COLO668 (cell line): ENCODE data around the gene WDR82.

ENCODE experiments used
- DNase-seq: peaks from one replicate; lab custom pipeline; 2025; ENCODE audit not compliant: unreplicated experiment; lab: John Stamatoyannopoulos, UW

The WDR82 gene

DNA sequence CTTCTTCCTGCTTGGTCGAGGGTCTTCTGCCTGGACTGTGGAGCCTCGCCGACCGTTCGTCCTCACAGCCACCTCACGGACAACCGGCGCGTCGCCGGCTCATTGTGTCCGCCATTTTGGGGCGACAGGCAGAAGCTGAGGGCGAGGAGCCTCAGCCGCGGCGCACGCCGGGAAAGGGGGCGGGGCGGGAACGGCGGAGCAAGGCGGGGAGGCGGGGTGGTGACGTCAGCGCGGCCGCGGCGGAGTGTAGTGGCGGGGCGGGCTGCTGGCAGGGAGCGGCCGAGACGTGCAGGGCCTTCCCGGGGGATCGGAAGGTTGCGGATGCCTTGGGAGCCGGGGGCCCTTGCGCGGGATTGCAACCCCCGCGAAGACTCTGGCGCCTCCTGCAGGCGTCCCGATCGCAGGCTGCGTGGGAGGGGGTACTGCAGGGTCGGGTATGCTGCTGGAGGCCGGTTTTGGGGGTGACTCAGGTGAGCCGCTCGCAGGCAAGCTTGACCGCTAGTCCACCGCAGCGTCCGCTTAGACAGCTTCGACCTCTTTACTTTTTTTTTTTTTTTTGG, at the start of gene WDR82:
Gene WDR82 (minus strand): TSS at position 140 of the 560 bp plus-strand sequence. CDS start 288 bp downstream, outside the sequence.
- peak; percentile 94 for DNase-seq

- no peak for DNase-seq
Measured at GRCh38 chr3:52327486-52328290, 49.2 kb upstream of the WDR82 start.

DNA sequence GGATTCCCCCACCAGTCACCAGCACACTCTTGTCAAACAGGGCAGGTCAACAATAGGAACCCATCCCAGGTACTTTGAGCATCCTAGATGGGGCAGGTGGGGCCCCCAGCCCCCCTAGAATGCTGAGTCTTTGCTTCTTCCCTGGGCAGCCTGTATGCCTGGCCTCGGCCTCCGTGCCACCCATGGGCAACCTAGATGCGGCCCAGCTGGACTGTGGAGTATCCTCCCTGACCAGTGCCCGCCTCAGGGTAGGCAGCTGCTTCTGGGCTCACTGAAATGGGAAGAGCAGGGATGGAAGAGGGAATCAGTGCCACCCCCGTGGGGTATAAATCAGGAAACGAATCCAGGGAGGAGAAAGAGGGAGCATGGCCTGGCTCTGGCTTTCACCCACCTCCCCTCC, 48.5 kb upstream of the WDR82 start:
- DNase-seq = no peak

DNA sequence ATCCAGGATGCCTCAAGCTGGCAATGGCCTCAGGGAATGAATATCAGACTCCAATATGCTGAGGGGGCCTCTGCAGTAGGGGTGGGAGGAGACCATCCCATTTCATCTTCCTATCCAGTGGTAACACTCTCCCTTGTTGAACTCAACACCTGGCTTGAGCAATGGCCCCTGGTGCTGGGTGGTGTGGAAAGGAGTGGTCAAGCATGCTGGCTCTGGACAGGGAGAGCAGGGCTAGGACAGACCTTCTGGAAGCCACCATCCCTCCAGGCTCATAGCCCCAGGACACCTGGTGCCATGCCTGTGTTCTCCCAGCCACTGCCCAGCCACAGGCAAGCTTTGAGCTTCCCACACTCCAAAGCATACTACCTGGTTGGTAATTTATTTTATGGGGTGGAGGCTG, 47.2 kb upstream of the WDR82 start:
- no peak for DNase-seq

DNA sequence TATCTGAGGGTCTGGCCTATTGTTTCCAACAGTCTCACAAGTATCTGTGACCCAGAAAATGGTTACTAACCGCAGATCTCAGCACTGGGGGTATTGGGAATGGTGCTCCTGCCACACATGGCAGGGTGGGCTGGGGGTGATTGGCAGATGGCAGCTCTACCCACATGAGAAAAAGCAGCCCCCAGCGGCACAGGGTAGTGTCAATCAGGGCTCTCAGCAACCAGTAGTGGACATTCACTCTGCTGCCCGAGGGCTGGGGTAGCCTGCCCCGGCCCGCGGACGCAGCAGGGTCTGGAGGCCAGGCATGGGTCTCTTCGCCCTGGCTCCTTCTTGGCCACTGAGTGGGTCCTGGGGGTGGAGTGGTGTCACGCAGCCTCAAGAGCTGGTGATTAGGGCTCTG, 46.2 kb upstream of the WDR82 start:
- no peak for DNase-seq

GRCh38 chr3:52323526-52324295, 45.3 kb upstream of the WDR82 start:
- no peak for DNase-seq

DNA sequence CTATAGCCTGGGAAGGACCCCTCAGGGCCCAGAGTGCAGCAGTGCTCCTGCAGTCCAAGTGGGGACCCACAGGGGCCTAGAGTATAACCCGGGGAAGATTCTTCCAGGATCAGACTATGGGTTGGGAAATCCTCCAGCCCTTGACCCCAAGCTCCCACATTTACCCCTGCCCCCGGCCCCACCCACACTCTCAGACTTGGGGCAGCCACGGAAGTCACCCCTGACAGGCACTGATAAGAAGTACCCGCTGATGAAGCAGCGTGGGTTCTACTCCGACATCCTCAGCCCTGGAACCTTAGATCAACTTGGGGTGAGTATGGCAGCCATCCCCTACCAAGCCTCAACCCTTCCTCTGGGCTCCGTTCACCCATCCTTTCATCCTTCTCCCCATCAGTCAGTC, 44.0 kb upstream of the WDR82 start:
- no peak for DNase-seq

DNA sequence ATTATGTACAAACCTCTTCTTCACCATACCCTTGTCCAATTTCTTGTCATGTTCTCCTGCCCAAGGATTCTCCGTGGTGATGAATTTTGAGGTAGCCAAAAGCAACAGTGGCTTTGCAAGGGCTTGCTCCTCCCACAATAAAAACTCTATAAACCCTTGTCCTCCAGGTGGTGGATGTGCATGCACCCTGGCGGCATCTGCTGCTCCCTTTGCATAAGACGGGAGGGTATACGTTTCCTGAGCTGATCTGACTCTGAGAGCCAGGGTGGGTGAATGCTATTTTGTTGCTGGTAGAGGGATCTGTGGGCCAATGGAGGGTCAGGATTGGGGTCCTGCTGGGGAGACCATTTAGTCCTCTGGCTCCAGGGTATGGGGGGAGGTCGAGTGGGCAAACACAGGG, 43.0 kb upstream of the WDR82 start:
- no peak for DNase-seq

GRCh38 chr3:52319921-52320595, 41.6 kb upstream of the WDR82 start:
- DNase-seq = no peak

DNA sequence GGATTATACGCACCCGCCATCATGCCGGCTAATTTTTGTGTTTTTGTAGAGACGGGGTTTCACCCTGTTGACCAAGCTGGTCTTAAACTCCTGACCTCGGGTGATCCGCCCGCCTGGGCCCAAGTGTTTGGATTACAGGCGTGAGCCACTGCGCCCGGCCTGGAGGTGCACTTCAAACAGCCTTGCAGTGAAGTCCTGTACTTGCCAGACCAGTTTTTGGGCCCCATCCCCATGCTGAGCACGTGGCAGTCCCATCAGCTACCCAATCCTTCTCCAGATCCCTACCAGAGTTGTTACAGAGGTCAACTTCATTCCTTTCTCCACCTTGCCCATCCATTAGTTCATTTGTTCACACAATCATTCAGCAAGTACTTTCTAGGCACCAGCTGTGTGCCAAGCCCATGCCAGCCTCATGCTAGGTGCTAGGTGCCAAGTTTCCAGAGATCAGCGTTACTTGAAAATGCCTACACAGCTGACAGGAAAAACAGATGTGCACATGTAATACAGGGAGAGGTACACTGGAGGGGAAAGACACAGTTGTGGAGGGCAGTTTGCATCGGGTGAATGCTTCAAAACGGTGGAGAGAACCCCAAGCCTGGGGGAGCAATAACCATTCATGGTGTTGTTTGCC, 39.9 kb upstream of the WDR82 start:
- DNase-seq = no peak

DNA sequence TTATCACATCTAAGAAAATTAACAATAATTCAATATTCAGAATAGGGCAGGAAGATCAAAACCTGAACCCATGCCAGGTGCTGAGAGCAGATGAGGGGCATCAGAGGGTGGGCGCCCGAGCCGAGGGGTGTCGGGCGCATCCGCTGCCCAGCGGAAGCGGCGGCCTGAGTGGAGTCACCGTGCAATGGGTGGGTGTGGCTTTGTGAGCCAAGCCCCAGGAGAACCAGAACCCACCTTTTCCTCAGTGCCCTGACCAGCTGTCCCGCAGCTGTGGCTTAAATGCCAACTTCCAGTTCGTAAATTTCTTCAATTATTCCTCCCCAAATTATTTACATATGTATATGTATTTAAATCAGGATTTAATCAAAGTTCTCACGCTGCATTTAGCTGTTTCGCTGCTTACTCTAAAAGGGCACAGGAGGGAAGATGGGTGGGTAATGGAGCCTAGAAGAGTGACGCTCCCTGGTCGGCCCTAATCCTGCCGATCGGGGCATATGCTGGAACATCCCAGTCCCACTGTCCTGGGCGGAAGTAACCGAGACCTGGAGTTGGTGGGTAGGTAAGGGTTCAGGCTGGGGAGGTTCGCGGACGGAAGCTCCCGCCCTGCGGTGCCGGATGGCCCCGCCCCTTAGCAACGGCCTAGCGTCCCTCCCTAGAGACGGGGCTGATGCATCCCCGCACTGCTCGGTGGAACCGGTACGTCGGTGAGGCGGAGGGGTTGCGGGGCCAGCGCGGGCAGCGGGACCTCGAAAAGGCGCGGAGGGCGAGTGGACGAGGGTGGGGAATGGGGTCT, 39.0 kb upstream of the WDR82 start:
- DNase-seq = peak; percentile 65

DNA sequence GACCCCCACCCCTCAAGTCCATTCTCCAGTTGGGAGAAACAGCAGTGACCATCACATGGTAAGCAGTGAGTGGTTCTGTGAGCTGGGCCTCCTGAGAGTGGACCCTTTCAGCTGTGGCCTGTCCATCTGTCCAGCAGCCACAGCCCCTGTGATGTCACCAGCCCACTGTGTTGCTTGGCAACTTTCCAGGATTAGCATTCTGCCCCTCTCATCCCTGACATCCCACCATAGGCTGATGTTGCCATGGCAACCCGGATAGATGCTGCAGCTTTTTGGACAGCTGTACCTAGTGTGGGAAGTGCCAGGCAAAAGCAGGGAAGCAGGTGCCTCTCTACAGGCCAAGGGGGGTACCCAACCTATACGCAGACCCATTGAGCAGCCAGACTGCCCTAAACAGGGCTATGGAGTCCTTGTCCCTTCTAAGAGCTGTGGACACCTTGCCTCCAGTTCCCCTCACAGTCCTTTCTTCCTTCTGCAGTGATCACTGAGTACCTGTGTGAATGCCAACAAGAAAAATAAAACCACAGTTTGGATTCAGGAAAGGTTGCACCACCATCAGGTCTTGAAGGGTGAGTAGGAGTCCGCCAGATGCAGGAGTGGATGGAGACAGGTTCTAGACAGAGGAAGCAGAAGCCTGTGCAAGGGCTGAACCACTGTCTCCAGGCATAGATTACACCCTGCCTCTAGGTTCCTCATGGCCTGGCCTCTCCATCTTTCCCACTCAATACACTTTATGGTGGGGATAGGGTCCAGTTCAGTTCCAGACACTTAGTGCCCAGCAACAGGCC, 37.7 kb upstream of the WDR82 start, which contains the start of gene DNAH1:
Gene DNAH1 (plus strand): TSS at position 343 of the 788 bp plus-strand sequence. CDS start 6,124 bp downstream, outside the sequence.
- DNase-seq = no peak

- DNase-seq = no peak
Measured at GRCh38 chr3:52315006-52315405, 36.6 kb upstream of the WDR82 start.

DNA sequence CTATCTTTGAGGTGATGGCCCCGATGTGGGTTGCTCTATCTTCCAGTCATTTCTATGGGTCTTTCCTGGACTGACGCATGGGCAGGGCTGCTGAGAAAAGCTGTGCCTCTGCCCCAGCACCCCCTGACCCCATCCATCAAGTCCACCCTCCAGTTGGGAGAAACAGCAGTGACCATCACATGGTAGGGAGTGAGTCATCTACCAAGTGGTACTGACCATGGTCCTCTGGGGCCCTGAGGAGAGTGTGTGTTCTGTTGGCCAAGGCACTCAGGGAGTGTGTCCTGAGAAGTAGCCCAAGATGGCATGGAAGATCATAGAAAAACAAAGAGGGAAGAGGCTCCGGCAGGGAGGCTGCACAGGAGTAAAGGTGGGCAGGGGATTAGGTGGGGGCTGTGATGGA, 36.0 kb upstream of the WDR82 start:
- DNase-seq = no peak

GRCh38 chr3:52313774-52314188, 35.3 kb upstream of the WDR82 start:
- no peak for DNase-seq

- DNase-seq = no peak
Measured at GRCh38 chr3:52313188-52313773, 34.8 kb upstream of the WDR82 start.

- DNase-seq = no peak
Measured at GRCh38 chr3:52311576-52312119, 33.2 kb upstream of the WDR82 start.

DNA sequence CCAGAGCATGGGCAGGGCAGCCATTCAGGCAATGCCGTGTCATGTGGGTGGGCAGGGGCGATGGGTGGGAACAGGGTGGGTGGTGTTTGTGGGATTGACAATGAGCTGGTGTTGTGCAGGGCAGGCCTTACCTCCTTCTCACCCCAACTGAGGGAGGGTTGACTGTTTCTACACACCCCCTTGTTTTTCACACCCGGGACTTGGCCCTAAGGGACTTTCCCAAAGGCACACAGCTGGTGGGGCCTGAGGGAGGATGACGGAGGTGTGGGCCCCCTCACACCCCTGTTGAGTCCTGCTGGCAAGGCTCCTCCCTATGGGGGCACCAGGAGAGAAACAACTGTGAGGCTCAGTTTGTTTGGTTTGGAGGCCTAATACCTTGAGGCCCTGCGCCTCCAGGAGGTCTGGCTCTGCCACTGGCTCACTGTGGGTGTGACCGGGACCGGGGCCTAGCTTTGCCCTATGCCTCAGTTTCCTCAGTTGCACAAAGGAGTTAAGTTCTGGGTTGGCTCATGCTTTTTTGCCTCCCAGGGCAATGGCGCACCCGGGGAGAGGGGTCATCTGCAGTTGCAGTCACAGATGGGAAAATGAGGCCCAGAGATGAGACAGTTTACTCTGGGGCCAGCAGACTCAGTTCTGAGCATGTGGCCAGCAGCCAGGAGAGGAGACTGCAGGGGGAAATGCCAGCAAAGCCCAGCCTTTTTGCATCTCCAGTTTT, 32.6 kb upstream of the WDR82 start:
- DNase-seq = no peak
